Measurements from ENCODE around the gene LRRC14B.

GRCh38 chr5:163841-164240 lies 27.5 kb upstream of the LRRC14B start:
- TF ChIP-seq, protein P1, sequence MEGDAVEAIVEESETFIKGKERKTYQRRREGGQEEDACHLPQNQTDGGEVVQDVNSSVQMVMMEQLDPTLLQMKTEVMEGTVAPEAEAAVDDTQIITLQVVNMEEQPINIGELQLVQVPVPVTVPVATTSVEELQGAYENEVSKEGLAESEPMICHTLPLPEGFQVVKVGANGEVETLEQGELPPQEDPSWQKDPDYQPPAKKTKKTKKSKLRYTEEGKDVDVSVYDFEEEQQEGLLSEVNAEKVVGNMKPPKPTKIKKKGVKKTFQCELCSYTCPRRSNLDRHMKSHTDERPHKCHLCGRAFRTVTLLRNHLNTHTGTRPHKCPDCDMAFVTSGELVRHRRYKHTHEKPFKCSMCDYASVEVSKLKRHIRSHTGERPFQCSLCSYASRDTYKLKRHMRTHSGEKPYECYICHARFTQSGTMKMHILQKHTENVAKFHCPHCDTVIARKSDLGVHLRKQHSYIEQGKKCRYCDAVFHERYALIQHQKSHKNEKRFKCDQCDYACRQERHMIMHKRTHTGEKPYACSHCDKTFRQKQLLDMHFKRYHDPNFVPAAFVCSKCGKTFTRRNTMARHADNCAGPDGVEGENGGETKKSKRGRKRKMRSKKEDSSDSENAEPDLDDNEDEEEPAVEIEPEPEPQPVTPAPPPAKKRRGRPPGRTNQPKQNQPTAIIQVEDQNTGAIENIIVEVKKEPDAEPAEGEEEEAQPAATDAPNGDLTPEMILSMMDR (IDR thresholded peaks at IDR 0.05; ENCODE audit: low read depth, low read length, poor library complexity, severe bottlenecking), result no peak
- no peak for TF ChIP-seq EZH2phosphoT487 (IDR thresholded peaks at IDR 0.05; ENCODE audit: borderline replicate concordance, low read length)

Data from DOHH2 (cell line).